HG03378 (cell line): ENCODE measurements around the gene EIF3L.

Source experiments
- ATAC-seq: cut with Tn5 transposase; IDR thresholded peaks from one replicate; pipeline ENCODE4 v1.9.1; 2021; ENCODE audit warnings: mild to moderate bottlenecking, moderate library complexity; ENCODE audit not compliant: unreplicated experiment

Gene EIF3L

GRCh38 chr22:37904572-37905533 is 55.6 kb downstream of the EIF3L start:
- no peak for ATAC-seq

- ATAC-seq, result no peak
Measured at GRCh38 chr22:37905534-37906363, 56.5 kb downstream of the EIF3L start, which contains the start of gene MICALL1. Gene MICALL1 (plus strand): TSS chr22:37906297. CDS start chr22:37906423, 126 bp downstream.

- no peak for ATAC-seq
Measured at GRCh38 chr22:37906364-37907008, 57.3 kb downstream of the EIF3L start.

- no peak for ATAC-seq
Measured at GRCh38 chr22:37907036-37907954, 58.1 kb downstream of the EIF3L start.

- no peak for ATAC-seq
Measured at GRCh38 chr22:37909766-37910165, 60.5 kb downstream of the EIF3L start.

- no peak for ATAC-seq
Measured at GRCh38 chr22:37910890-37911672, 61.9 kb downstream of the EIF3L start.

- no peak for ATAC-seq
Measured at GRCh38 chr22:37911697-37912096, 62.5 kb downstream of the EIF3L start.

GRCh38 chr22:37912171-37912570 is 63.0 kb downstream of the EIF3L start:
- no peak for ATAC-seq

GRCh38 chr22:37913233-37913721 is 64.1 kb downstream of the EIF3L start:
- ATAC-seq, result no peak

GRCh38 chr22:37916311-37916710 is 67.1 kb downstream of the EIF3L start:
- no peak for ATAC-seq

- ATAC-seq, result no peak
Measured at GRCh38 chr22:37917874-37918548, 68.8 kb downstream of the EIF3L start.

- ATAC-seq, result no peak
Measured at GRCh38 chr22:37918580-37919270, 69.5 kb downstream of the EIF3L start.

GRCh38 chr22:37920126-37920525 is 70.9 kb downstream of the EIF3L start:
- no peak for ATAC-seq

- no peak for ATAC-seq
Measured at GRCh38 chr22:37922191-37922590, 73.0 kb downstream of the EIF3L start.

GRCh38 chr22:37923927-37924326 is 74.7 kb downstream of the EIF3L start:
- no peak for ATAC-seq

- ATAC-seq, result no peak
Measured at GRCh38 chr22:37924386-37925065, 75.3 kb downstream of the EIF3L start.

- no peak for ATAC-seq
Measured at GRCh38 chr22:37925330-37925729, 76.1 kb downstream of the EIF3L start.
